K562 (cell line): ENCODE results near the gene BHLHE40. TPM values are rescaled to one million over a fixed set of nuclear protein-coding genes. Genes with fewer than 3 reads are reported as not detected.
A peak's percentile ranks its signal among the peaks of the same experiment; 100 is the strongest.

Source experiments
- BDP1 ChIP-seq: IDR thresholded peaks from 3 replicates; pipeline ENCODE4 v1.6.1; 2011; ENCODE audit not compliant: insufficient read length, insufficient read depth
- BHLHE40 ChIP-seq: IDR thresholded peaks from 2 replicates; pipeline ENCODE4 v1.6.1; 2011; ENCODE audit warnings: low read length, improper control_type of control experiment
- CEBPG ChIP-seq, 3 experiments: fragments of 200-800 bp in 1 of 3; sonication (Bioruptor generic) in 1 of 3; sonication (generic) in 1 of 3; formaldehyde crosslinking in 1 of 3; IDR thresholded peaks in 2 of 3; conservative IDR thresholded peaks in 1 of 3; 2 replicates each; pipeline versions ENCODE4 v1.6.1 to v1.8.0; 2016 to 2022; ENCODE audit warnings: missing compliant biosample characterization in 2 of 3, missing genetic modification characterization in 2 of 3, mild to moderate bottlenecking in 1 of 3, missing genetic modification reagents in 1 of 3
- DPF2 ChIP-seq: fragments of 450-650 bp; IDR thresholded peaks from 2 replicates; pipeline ENCODE4 v1.6.1; 2016
- GATA2 ChIP-seq: sonication (generic); formaldehyde crosslinking; IDR thresholded peaks from 2 replicates; pipeline ENCODE4 v1.4.0; 2020; ENCODE audit warnings: mild to moderate bottlenecking, missing genetic modification reagents
- HDAC6 ChIP-seq: IDR thresholded peaks from 2 replicates; pipeline ENCODE4 v1.6.1; 2012; ENCODE audit warnings: low read depth, mild to moderate bottlenecking, control low read depth, inconsistent platforms, low read length, moderate library complexity
- HNRNPK ChIP-seq: fragments of 200-400 bp; formaldehyde crosslinking; IDR thresholded peaks from one replicate; pipeline ENCODE4 v1.6.1; 2018; ENCODE audit warnings: mild to moderate bottlenecking, low read depth, low read length; ENCODE audit not compliant: poor library complexity, severe bottlenecking
- KLF13 ChIP-seq: fragments of 450-650 bp; IDR thresholded peaks from 2 replicates; pipeline ENCODE4 v1.6.1; 2016; ENCODE audit warnings: missing genetic modification characterization, low read depth, mild to moderate bottlenecking, missing compliant biosample characterization, moderate library complexity, borderline replicate concordance
- L3MBTL2 ChIP-seq: fragments of 450-650 bp; IDR thresholded peaks from 2 replicates; pipeline ENCODE4 v1.6.1; 2016; ENCODE audit warnings: mild to moderate bottlenecking, moderate library complexity
- MCM7 ChIP-seq, 2 experiments: fragments of 450-650 bp; IDR thresholded peaks; 2 replicates each; pipeline ENCODE4 v1.6.1; 2016 to 2018
- NFRKB ChIP-seq: fragments of 450-650 bp; IDR thresholded peaks from 2 replicates; pipeline ENCODE4 v1.6.1; 2016; ENCODE audit warnings: low read depth
- RFX1 ChIP-seq: fragments of 450-650 bp; IDR thresholded peaks from 2 replicates; pipeline ENCODE4 v1.6.1; 2016; ENCODE audit warnings: mild to moderate bottlenecking, moderate library complexity
- RNF2 ChIP-seq: sonication (generic); IDR thresholded peaks from 2 replicates; pipeline ENCODE4 v1.6.1; 2016
- RUNX1 ChIP-seq: sonication (generic); IDR thresholded peaks from 2 replicates; pipeline ENCODE4 v1.6.1; 2016; ENCODE audit warnings: antibody characterized with exemption, low read depth
- SMARCA5 ChIP-seq: fragments of 450-650 bp; IDR thresholded peaks from 2 replicates; pipeline ENCODE4 v1.6.1; 2016
- TAF15 ChIP-seq: fragments of 200-400 bp; formaldehyde crosslinking; IDR thresholded peaks from 2 replicates; pipeline ENCODE4 v1.6.1; 2017; ENCODE audit warnings: mild to moderate bottlenecking, low read depth, low read length, moderate library complexity
- ZC3H11A ChIP-seq: IDR thresholded peaks from 2 replicates; pipeline ENCODE4 v1.6.1; 2012; ENCODE audit warnings: low read depth, low read length, improper control_type of control experiment
- ZNF143 ChIP-seq: sonication (generic); formaldehyde crosslinking; IDR thresholded peaks from 2 replicates; pipeline ENCODE4 v1.9.0; 2022; ENCODE audit warnings: mild to moderate bottlenecking, missing genetic modification reagents
- ZNF445 ChIP-seq: fragments of 250-450 bp; sonication (Bioruptor Pico); IDR thresholded peaks from 2 replicates; pipeline ENCODE4 v1.4.0; 2020; ENCODE audit warnings: low read depth, mild to moderate bottlenecking, moderate library complexity
- polyA plus RNA-seq, 8 experiments: library from polyadenylated mRNA; depleted of rRNA in 4 of 8; stranded (reverse) in 5 of 8; unstranded in 3 of 8; fragments of >200 nt; fragmentation: Nextera tagmentation in 2 of 8; fragmentation: Illumina TruSeq in 1 of 8; extraction: Ambion mirVana in 2 of 8; extraction: Trizol in 1 of 8; gene quantifications; 2 replicates each; pipeline versions ENCODE4 v1.2.1 to v1.2.3, GENCODE V29; 2011 to 2014; ENCODE audit warnings: inconsistent platforms in 1 of 8, missing spikeins in 1 of 8
- total RNA-seq, 7 experiments: library from RNA; depleted of rRNA in 6 of 7; stranded (reverse); fragments of >200 nt in 6 of 7; fragmentation: Illumina TruSeq in 2 of 7; extraction: Trizol in 2 of 7; gene quantifications; 2 replicates each; pipeline versions ENCODE4 v1.2.1 to v1.2.3, GENCODE V29; 2011 to 2021; ENCODE audit warnings: low replicate concordance in 1 of 7
- TF ChIP-seq, protein P1 (sequence below): sonication (generic); IDR thresholded peaks from 2 replicates; pipeline ENCODE4 v1.6.1; 2016
- TF ChIP-seq, protein P2 (sequence below): fragments of 200-400 bp; formaldehyde crosslinking; IDR thresholded peaks from 2 replicates; pipeline ENCODE4 v1.6.1; 2017; ENCODE audit warnings: mild to moderate bottlenecking, low read depth, low read length, moderate library complexity
- TF ChIP-seq, protein P3 (sequence below): sonication (generic); formaldehyde crosslinking; IDR thresholded peaks from 2 replicates; pipeline ENCODE4 v1.8.1; 2022; ENCODE audit warnings: missing genetic modification reagents
- TF ChIP-seq, protein P4 (sequence below): fragments of 450-650 bp; formaldehyde crosslinking; IDR thresholded peaks from 2 replicates; pipeline ENCODE4 v1.4.0; 2022; ENCODE audit warnings: mild to moderate bottlenecking, moderate library complexity

The BHLHE40 gene
- total and polyA plus RNA-seq, 9 of the 15 experiments (the other 6 are each of a cell fraction or from before 2014, with no cell fraction given), result 12.0 to 83.9 (median 31.4) TPM

DNA sequence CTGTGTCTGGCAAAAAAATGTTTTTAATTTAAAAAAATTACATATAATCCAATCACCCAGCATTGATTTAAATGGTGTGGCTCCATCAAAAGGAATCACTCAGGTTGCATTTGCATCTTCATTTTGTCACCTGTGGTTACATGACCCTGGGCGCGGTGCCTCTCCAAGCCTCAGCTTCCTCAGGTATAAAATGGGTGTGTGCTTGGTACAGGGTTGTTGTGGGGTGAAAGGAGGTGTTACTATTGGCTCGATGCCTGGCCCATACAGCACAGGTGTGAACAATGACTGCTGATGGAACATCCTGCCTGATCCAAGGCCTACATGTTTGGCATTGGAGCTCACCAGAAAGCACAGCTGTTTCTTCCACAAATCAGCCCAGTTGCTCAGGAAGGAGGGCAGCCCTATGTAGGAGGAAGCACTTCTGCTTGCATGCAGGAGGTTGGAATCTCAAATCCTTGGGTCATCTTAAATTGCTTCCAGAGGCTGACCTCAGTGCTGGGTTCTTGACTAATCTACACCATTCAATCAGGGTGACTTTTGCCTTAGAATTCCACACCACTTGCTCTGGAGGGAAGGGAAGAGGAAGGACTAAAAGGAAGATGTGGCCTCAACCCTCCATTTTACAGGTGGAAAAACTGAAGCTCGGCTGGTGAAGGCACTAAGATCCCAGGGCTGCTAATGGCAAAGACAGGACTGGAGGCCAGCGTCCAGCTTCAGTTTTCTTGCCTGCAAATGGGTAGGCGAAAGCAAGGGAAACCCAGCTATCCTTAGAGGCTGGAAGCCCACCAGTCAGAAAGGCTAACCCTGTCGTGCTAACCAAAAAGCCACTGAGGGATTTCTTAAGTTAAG lies 31.7 kb downstream of the BHLHE40 start (continued):
- TF ChIP-seq, protein P1, sequence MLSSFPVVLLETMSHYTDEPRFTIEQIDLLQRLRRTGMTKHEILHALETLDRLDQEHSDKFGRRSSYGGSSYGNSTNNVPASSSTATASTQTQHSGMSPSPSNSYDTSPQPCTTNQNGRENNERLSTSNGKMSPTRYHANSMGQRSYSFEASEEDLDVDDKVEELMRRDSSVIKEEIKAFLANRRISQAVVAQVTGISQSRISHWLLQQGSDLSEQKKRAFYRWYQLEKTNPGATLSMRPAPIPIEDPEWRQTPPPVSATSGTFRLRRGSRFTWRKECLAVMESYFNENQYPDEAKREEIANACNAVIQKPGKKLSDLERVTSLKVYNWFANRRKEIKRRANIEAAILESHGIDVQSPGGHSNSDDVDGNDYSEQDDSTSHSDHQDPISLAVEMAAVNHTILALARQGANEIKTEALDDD, result no peak
- TF ChIP-seq, protein P2, sequence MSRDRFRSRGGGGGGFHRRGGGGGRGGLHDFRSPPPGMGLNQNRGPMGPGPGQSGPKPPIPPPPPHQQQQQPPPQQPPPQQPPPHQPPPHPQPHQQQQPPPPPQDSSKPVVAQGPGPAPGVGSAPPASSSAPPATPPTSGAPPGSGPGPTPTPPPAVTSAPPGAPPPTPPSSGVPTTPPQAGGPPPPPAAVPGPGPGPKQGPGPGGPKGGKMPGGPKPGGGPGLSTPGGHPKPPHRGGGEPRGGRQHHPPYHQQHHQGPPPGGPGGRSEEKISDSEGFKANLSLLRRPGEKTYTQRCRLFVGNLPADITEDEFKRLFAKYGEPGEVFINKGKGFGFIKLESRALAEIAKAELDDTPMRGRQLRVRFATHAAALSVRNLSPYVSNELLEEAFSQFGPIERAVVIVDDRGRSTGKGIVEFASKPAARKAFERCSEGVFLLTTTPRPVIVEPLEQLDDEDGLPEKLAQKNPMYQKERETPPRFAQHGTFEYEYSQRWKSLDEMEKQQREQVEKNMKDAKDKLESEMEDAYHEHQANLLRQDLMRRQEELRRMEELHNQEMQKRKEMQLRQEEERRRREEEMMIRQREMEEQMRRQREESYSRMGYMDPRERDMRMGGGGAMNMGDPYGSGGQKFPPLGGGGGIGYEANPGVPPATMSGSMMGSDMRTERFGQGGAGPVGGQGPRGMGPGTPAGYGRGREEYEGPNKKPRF, result no peak
- TF ChIP-seq RUNX1, result no peak
- no peak for TF ChIP-seq TAF15
- TF ChIP-seq BDP1, result no peak
- TF ChIP-seq CEBPG (CRISPR knock-in tag; IDR thresholded peaks at IDR 0.05), result no peak
- no peak for TF ChIP-seq CEBPG (tag; conservative IDR thresholded peaks at IDR 0.05 in 1 of 2, IDR thresholded peaks at IDR 0.05 in 1 of 2)
- TF ChIP-seq RFX1, result no peak
- TF ChIP-seq ZNF143 (CRISPR knock-in tag), result no peak
- TF ChIP-seq, protein P3, sequence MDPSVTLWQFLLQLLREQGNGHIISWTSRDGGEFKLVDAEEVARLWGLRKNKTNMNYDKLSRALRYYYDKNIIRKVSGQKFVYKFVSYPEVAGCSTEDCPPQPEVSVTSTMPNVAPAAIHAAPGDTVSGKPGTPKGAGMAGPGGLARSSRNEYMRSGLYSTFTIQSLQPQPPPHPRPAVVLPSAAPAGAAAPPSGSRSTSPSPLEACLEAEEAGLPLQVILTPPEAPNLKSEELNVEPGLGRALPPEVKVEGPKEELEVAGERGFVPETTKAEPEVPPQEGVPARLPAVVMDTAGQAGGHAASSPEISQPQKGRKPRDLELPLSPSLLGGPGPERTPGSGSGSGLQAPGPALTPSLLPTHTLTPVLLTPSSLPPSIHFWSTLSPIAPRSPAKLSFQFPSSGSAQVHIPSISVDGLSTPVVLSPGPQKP, result no peak
- no peak for TF ChIP-seq MCM7 (IDR thresholded peaks at IDR 0.05)
- TF ChIP-seq GATA2 (CRISPR knock-in tag), result peak; percentile 25; the same call in 1 of the 2 replicates
- TF ChIP-seq L3MBTL2, result no peak
- no peak for TF ChIP-seq ZNF445 (CRISPR knock-in tag)
- TF ChIP-seq BHLHE40, result 0 out of 2 replicates have a peak, but pooled peaks have one; percentile 2
- TF ChIP-seq HDAC6, result no peak
- TF ChIP-seq NFRKB, result 0 out of 2 replicates have a peak, but pooled peaks have one; percentile 31
- TF ChIP-seq ZC3H11A, result no peak
- no peak for TF ChIP-seq KLF13 (tag)
- no peak for TF ChIP-seq RNF2
- no peak for TF ChIP-seq SMARCA5
- TF ChIP-seq, protein P4, sequence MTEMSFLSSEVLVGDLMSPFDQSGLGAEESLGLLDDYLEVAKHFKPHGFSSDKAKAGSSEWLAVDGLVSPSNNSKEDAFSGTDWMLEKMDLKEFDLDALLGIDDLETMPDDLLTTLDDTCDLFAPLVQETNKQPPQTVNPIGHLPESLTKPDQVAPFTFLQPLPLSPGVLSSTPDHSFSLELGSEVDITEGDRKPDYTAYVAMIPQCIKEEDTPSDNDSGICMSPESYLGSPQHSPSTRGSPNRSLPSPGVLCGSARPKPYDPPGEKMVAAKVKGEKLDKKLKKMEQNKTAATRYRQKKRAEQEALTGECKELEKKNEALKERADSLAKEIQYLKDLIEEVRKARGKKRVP (CRISPR knock-in tag), result no peak
- no peak for TF ChIP-seq DPF2
- TF ChIP-seq HNRNPK, result no peak
